Smooth muscle cell (in vitro differentiated cells): ENCODE measurements around the gene LIPE. TPM values are rescaled to one million over a fixed set of nuclear protein-coding genes. Genes with fewer than 3 reads are reported as not detected.

Source experiments
- DNase-seq: peaks from one replicate; lab custom pipeline; 2025; ENCODE audit not compliant: unreplicated experiment; lab: John Stamatoyannopoulos, UW
- H2AFZ ChIP-seq: fragments of 200-600 bp; sonication (generic); 2 replicates; pipeline ENCODE4 v1.6.0; 2016; ENCODE audit warnings: antibody characterized with exemption, low read depth, mild to moderate bottlenecking
- H3F3A ChIP-seq: fragments of 200-600 bp; sonication (generic); 2 replicates; pipeline ENCODE4 v1.6.0; 2017; ENCODE audit warnings: antibody characterized with exemption, low read depth
- H3K27ac ChIP-seq: fragments of 200-600 bp; sonication (generic); 2 replicates; pipeline ENCODE4 v1.5.1; 2016; ENCODE audit warnings: low read depth, mild to moderate bottlenecking
- H3K27me3 ChIP-seq: fragments of 200-600 bp; sonication (generic); 2 replicates; pipeline ENCODE4 v1.6.1; 2016; ENCODE audit warnings: low read depth, mild to moderate bottlenecking
- H3K36me3 ChIP-seq: fragments of 200-600 bp; sonication (generic); 2 replicates; pipeline ENCODE4 v1.5.1; 2016; ENCODE audit warnings: low read depth
- H3K4me1 ChIP-seq: fragments of 200-600 bp; sonication (generic); 2 replicates; pipeline ENCODE4 v1.5.1; 2016; ENCODE audit warnings: low read depth
- H3K4me2 ChIP-seq: fragments of 200-600 bp; sonication (generic); 2 replicates; pipeline ENCODE4 v1.6.0; 2016; ENCODE audit warnings: mild to moderate bottlenecking
- H3K4me3 ChIP-seq: fragments of 200-600 bp; sonication (generic); 2 replicates; pipeline ENCODE4 v1.5.1; 2016; ENCODE audit warnings: mild to moderate bottlenecking
- H3K79me2 ChIP-seq: fragments of 200-600 bp; sonication (generic); 2 replicates; pipeline ENCODE4 v1.6.0; 2016; ENCODE audit warnings: low read depth, mild to moderate bottlenecking
- H3K9ac ChIP-seq: fragments of 200-600 bp; sonication (generic); 2 replicates; pipeline ENCODE4 v1.6.0; 2016; ENCODE audit warnings: low read depth
- H3K9me3 ChIP-seq: fragments of 200-600 bp; sonication (generic); replicated peaks from 2 replicates; pipeline ENCODE4 v1.5.1; 2016; ENCODE audit warnings: low read depth
- H4K20me1 ChIP-seq: fragments of 200-600 bp; sonication (generic); 2 replicates; pipeline ENCODE4 v1.6.0; 2016; ENCODE audit warnings: low read depth
- CTCF ChIP-seq: fragments of 200-600 bp; sonication (generic); IDR thresholded peaks from 2 replicates; pipeline ENCODE4 v1.5.1; 2017; ENCODE audit warnings: borderline replicate concordance, mild to moderate bottlenecking, antibody characterized with exemption; ENCODE audit not compliant: insufficient read depth, poor library complexity, severe bottlenecking
- WGBS: methylation state at CpG from one replicate; pipeline ENCODE4 v1.1.7; 2016; ENCODE audit warnings: low lambda C conversion rate; 5-methylcytosine and 5-hydroxymethylcytosine counted together
- polyA plus RNA-seq: library from polyadenylated mRNA; unstranded; fragments of >200 nt; fragmentation: Nextera tagmentation; extraction: Ambion mirVana; gene quantifications from 2 replicates; pipeline ENCODE4 v1.2.1, GENCODE V29; 2016
- total RNA-seq: library from RNA; depleted of rRNA; stranded (reverse); fragments of >200 nt; gene quantifications from 2 replicates; pipeline ENCODE4 v1.2.3, GENCODE V29; 2014

The LIPE gene
- total and polyA plus RNA-seq, 2 experiments from 2014 or later = 8.4 to 9.2 TPM

GRCh38 chr19:42360787-42361544 is 66.2 kb downstream of the LIPE start:
- Histone ChIP-seq H3K4me1 (no peaks in the 10 kb centered on the region), H3K9me3 (no peaks in the 10 kb centered on the region), H3K4me3 (no peak overlapping the region), H3K79me2 (no peaks in the 10 kb centered on the region), H3K27ac (peak overlapping the region; percentile 1), H3K9ac (no peak overlapping the region), H3K4me2 (no peak overlapping the region), H3K27me3 (no peaks in the 10 kb centered on the region), H3K36me3 (peaks cover 6% of the 10 kb centered on the region), H2AFZ (no peak overlapping the region), H3F3A (no peaks in the 10 kb centered on the region), H4K20me1 (no peaks in the 10 kb centered on the region)
- 76% methylated on average over 16 of the region's 16 CpGs for WGBS
- no peak for TF ChIP-seq CTCF
- DNase-seq = no peak

- H3F3A ChIP-seq = no peaks in the 10 kb centered on the region
- H4K20me1 ChIP-seq = no peaks in the 10 kb centered on the region
- no peak overlapping the region for H2AFZ ChIP-seq
- no peaks in the 10 kb centered on the region for H3K27me3 ChIP-seq
- no peaks in the 10 kb centered on the region for H3K9me3 ChIP-seq
- no peak for TF ChIP-seq CTCF
- no peaks in the 10 kb centered on the region for H3K36me3 ChIP-seq
- no peak overlapping the region for H3K9ac ChIP-seq
- H3K4me2 ChIP-seq = no peak overlapping the region
- no peak for DNase-seq
- H3K4me3 ChIP-seq = no peak overlapping the region
- WGBS = 94% methylated on average over 12 of the region's 12 CpGs
- H3K4me1 ChIP-seq = no peaks in the 10 kb centered on the region
- no peaks in the 10 kb centered on the region for H3K79me2 ChIP-seq
- H3K27ac ChIP-seq = no peak overlapping the region
Observed at GRCh38 chr19:42357290-42357689, 69.9 kb downstream of the LIPE start.

DNA sequence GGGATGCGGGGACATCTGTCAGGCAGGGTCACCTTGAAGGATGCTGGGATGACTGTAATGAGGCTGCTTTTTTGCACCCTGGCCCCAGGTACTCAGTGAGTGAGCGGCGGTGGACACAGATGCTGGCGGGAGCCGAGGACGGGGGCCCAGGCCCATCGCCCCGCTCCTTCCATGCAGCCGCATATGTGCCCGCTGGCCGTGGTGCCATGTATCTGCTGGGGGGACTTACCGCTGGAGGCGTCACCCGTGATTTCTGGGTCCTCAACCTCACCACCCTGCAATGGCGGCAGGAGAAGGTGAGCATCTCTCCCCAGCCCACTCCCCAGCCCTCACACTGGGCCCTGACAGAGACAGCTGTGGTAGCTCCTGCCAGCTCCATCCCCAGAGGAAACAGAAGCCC is 70.5 kb downstream of the LIPE start:
- no peak overlapping the region for H3K4me2 ChIP-seq
- H3K27ac ChIP-seq = no peak overlapping the region
- no peak for TF ChIP-seq CTCF
- no peaks in the 10 kb centered on the region for H3K27me3 ChIP-seq
- 98% methylated on average over 15 of the region's 15 CpGs for WGBS
- DNase-seq = no peak
- H3K4me1 ChIP-seq = no peaks in the 10 kb centered on the region
- H2AFZ ChIP-seq = no peak overlapping the region
- H3F3A ChIP-seq = no peaks in the 10 kb centered on the region
- H3K4me3 ChIP-seq = no peak overlapping the region
- no peaks in the 10 kb centered on the region for H4K20me1 ChIP-seq
- H3K36me3 ChIP-seq = no peaks in the 10 kb centered on the region
- no peaks in the 10 kb centered on the region for H3K79me2 ChIP-seq
- H3K9ac ChIP-seq = no peak overlapping the region
- no peaks in the 10 kb centered on the region for H3K9me3 ChIP-seq

- H3K36me3 ChIP-seq = no peaks in the 10 kb centered on the region
- H4K20me1 ChIP-seq = no peaks in the 10 kb centered on the region
- 96% methylated on average over 12 of the region's 12 CpGs for WGBS
- H3K4me1 ChIP-seq = no peaks in the 10 kb centered on the region
- no peak overlapping the region for H3K4me2 ChIP-seq
- no peak for DNase-seq
- H3K4me3 ChIP-seq = no peak overlapping the region
- H3K9ac ChIP-seq = no peak overlapping the region
- no peaks in the 10 kb centered on the region for H3K27me3 ChIP-seq
- TF ChIP-seq CTCF = no peak
- no peak overlapping the region for H3K27ac ChIP-seq
- no peaks in the 10 kb centered on the region for H3F3A ChIP-seq
- no peak overlapping the region for H2AFZ ChIP-seq
- H3K79me2 ChIP-seq = no peaks in the 10 kb centered on the region
- no peaks in the 10 kb centered on the region for H3K9me3 ChIP-seq
Observed at GRCh38 chr19:42355896-42356295, 71.3 kb downstream of the LIPE start.
